Endothelial cell of umbilical vein (primary cell): Measurements from ENCODE around the gene RAD18. TPM values are rescaled to one million over a fixed set of nuclear protein-coding genes. Genes with fewer than 3 reads are reported as not detected.

Experiments used
- BruUV-seq: library from RNA; stranded (reverse); fragments of 400-500 nt; replicated peaks from 2 replicates; lab custom pipeline; 2021; lab: Mats Ljungman, UMichigan
- CTCF ChIA-PET: fragments of 300-600, 350-600 bp; sonication (Branson Sonifier 250); formaldehyde crosslinking; loops from one replicate; lab custom pipeline; 2021; ENCODE audit warnings: antibody characterized with exemption, inconsistent platforms; lab: Charles Lee
- POLR2A ChIA-PET: fragments of 300-600, 350-600 bp; sonication (Branson Sonifier 250); formaldehyde crosslinking; loops from one replicate; lab custom pipeline; 2021; ENCODE audit warnings: antibody characterized with exemption, inconsistent platforms; lab: Charles Lee
- DNase-seq: peaks from one replicate; pipeline ENCODE4 v3.0.0-alpha.2; 2011; ENCODE audit warnings: low read depth, low spot score
- FAIRE-seq: peaks from 2 replicates; lab custom pipeline; 2011; peaks lifted over from hg19 to GRCh38; lab: Jason Lieb, UNC
- H2AFZ ChIP-seq: 2 replicates; pipeline ENCODE4 v1.6.0; 2012; ENCODE audit warnings: low read depth, low read length, control low read depth, inconsistent platforms
- H3K27ac ChIP-seq: 2 replicates; pipeline ENCODE4 v1.5.1; 2011; ENCODE audit warnings: low read depth, mild to moderate bottlenecking, control low read depth, low read length, moderate library complexity; ENCODE audit not compliant: insufficient read depth
- H3K27me3 ChIP-seq, 2 experiments: 2 replicates each; pipeline versions ENCODE4 v1.6.0 to v1.6.1; 2011; ENCODE audit warnings: low read length in 2 of 2, mixed read lengths in 1 of 2; ENCODE audit not compliant: control insufficient read depth in 2 of 2, insufficient read depth in 2 of 2
- H3K36me3 ChIP-seq, 2 experiments: 2 replicates in 1 of 2; 3 replicates in 1 of 2; pipeline ENCODE4 v1.5.1; 2011; ENCODE audit warnings: low read length in 2 of 2, mild to moderate bottlenecking in 1 of 2, moderate library complexity in 1 of 2; ENCODE audit not compliant: control insufficient read depth in 2 of 2, insufficient read depth in 2 of 2; ENCODE audit errors: extremely low read depth in 1 of 2
- H3K4me1 ChIP-seq: 3 replicates; pipeline ENCODE4 v1.5.1; 2011; ENCODE audit warnings: mild to moderate bottlenecking, low read length; ENCODE audit not compliant: control insufficient read depth, insufficient read depth; ENCODE audit errors: extremely low read depth
- H3K4me2 ChIP-seq: 2 replicates; pipeline ENCODE4 v1.6.1; 2011; ENCODE audit warnings: low read length, control low read depth, mixed read lengths; ENCODE audit not compliant: insufficient read depth
- H3K4me3 ChIP-seq, 3 experiments: fragments of 200-600 bp in 1 of 3; sonication (generic), shearing (Covaris generic) in 1 of 3; replicated peaks in 1 of 3; 2 replicates each; pipeline ENCODE4 v1.5.1; 2011 to 2016; ENCODE audit warnings: control low read depth in 3 of 3, low read length in 3 of 3, mild to moderate bottlenecking in 2 of 3, inconsistent platforms in 1 of 3, low read depth in 1 of 3, moderate library complexity in 1 of 3; ENCODE audit not compliant: insufficient read depth in 1 of 3
- H3K79me2 ChIP-seq: 2 replicates; pipeline ENCODE4 v1.6.0; 2012; ENCODE audit warnings: low read length, inconsistent platforms; ENCODE audit not compliant: control insufficient read depth, insufficient read depth
- H3K9ac ChIP-seq: replicated peaks from 2 replicates; pipeline ENCODE3; 2011; ENCODE audit warnings: low read length, control low read depth; ENCODE audit not compliant: insufficient read depth; ENCODE audit errors: extremely low read depth
- H3K9me1 ChIP-seq: replicated peaks from 3 replicates; pipeline ENCODE4 v1.6.0; 2011; ENCODE audit warnings: mild to moderate bottlenecking, low read length; ENCODE audit not compliant: control insufficient read depth, insufficient read depth; ENCODE audit errors: extremely low read depth
- H3K9me3 ChIP-seq: replicated peaks from 2 replicates; pipeline ENCODE4 v1.5.1; 2012; ENCODE audit warnings: low read length, inconsistent platforms; ENCODE audit not compliant: control insufficient read depth, insufficient read depth
- H4K20me1 ChIP-seq: replicated peaks from 2 replicates; pipeline ENCODE3; 2011; ENCODE audit warnings: mild to moderate bottlenecking, low read length; ENCODE audit not compliant: control insufficient read depth, insufficient read depth; ENCODE audit errors: extremely low read depth
- EZH2 ChIP-seq: IDR thresholded peaks from 2 replicates; pipeline ENCODE4 v1.6.1; 2012; ENCODE audit warnings: borderline replicate concordance, low read depth, mild to moderate bottlenecking, moderate library complexity, low read length, inconsistent platforms; ENCODE audit not compliant: severe bottlenecking
- FOS ChIP-seq: IDR thresholded peaks from 2 replicates; pipeline ENCODE4 v1.6.1; 2011; ENCODE audit warnings: mild to moderate bottlenecking, low read length, moderate library complexity, borderline replicate concordance; ENCODE audit not compliant: insufficient read depth
- GATA2 ChIP-seq: IDR thresholded peaks from 2 replicates; pipeline ENCODE4 v1.7.0; 2011; ENCODE audit warnings: low read depth, mild to moderate bottlenecking, moderate library complexity, mixed read lengths, low read length; ENCODE audit not compliant: insufficient read length, insufficient read depth
- JUN ChIP-seq: IDR thresholded peaks from 2 replicates; pipeline ENCODE4 v1.6.1; 2011; ENCODE audit warnings: borderline replicate concordance, low read depth; ENCODE audit not compliant: insufficient read length, insufficient read depth
- MYC ChIP-seq: IDR thresholded peaks from one replicate; pipeline ENCODE4 v1.6.1; 2011; ENCODE audit warnings: mild to moderate bottlenecking, low read depth, low read length
- POLR2A ChIP-seq: IDR thresholded peaks from 2 replicates; pipeline ENCODE4 v1.6.1; 2012; ENCODE audit warnings: low read depth, mild to moderate bottlenecking, control low read depth, low read length
- POLR2AphosphoS5 ChIP-seq: IDR thresholded peaks from 2 replicates; pipeline ENCODE4 v1.6.1; 2012; ENCODE audit warnings: low read depth, mild to moderate bottlenecking, control low read depth, low read length, moderate library complexity; ENCODE audit not compliant: insufficient read depth
- dilution Hi-C: fragments of 300-500 bp; cut with MboI; formaldehyde crosslinking; loops from one replicate; pipeline ENCODE4 v1.15.0; 2019; ENCODE audit warnings: low sequenced_read_pairs; ENCODE audit not compliant: extremely low pct_ligation_motif_present
- intact Hi-C: fragments of 100-400 bp; cut with micrococcal nuclease; formaldehyde crosslinking; loops from one replicate; pipeline ENCODE4 v1.10.0; 2022
- polyA plus RNA-seq, 4 experiments: library from polyadenylated mRNA; depleted of rRNA in 3 of 4; stranded (reverse) in 3 of 4; unstranded in 1 of 4; fragments of >200 nt; gene quantifications; 2 replicates each; pipeline versions ENCODE4 v1.2.1 to v1.2.3, GENCODE V29; 2011 to 2012; ENCODE audit warnings: missing spikeins in 1 of 4
- total RNA-seq: library from RNA; stranded (reverse); gene quantifications from 2 replicates; pipeline ENCODE4 v1.2.3, GENCODE V29; 2021
- TF ChIP-seq, protein P1 (sequence below), 2 donors: IDR thresholded peaks; 1 replicate in 1 of 2; 2 replicates in 1 of 2; pipeline ENCODE4 v1.5.1; 2011; ENCODE audit warnings: low read length in 2 of 2, mild to moderate bottlenecking in 2 of 2, moderate library complexity in 2 of 2, control low read depth in 1 of 2, inconsistent platforms in 1 of 2, low read depth in 1 of 2; ENCODE audit not compliant: insufficient read depth in 1 of 2; ENCODE audit errors: extremely low read depth in 1 of 2
- TF ChIP-seq, protein P2 (sequence below): IDR thresholded peaks from 2 replicates; pipeline ENCODE4 v1.6.1; 2011; ENCODE audit not compliant: insufficient read depth, insufficient read length

Gene RAD18
- total and polyA plus RNA-seq, 2 donors (not counting 3 experiments of a cell fraction or from before 2014, with no cell fraction given) = 7.9 to 23.8 TPM

DNA sequence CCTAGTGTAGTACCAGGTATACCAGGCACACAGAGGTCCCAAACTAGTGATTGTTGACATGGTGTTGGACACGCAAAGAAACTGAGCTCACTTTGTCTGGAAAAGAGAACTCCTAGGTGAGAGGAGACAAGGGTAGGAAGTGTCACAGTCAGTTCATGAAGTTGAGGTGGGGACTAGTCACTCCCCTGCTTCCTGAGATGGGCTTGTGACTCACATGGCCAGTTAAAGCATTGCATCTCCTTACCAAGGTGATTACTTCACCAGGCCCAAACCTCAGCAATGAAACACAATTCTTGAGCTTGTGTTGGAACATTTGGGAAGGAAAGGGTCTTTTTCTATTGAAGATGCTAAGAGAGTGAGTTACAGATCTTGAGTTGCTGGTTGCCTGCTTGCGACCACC, 49.2 kb upstream of the RAD18 start:
- CTCF ChIA-PET = interaction anchor here (1.1 kb wide), 1 partner anchor 8 kb away, joined by 3 read pairs; no protein-coding TSS in a partner anchor
- no TSS peak for BruUV-seq
- TF ChIP-seq EZH2 (no peak), POLR2AphosphoS5 (no peak), JUN (no peak), GATA2 (no peak), FOS (no peak), POLR2A (no peak), MYC (no peak)
- TF ChIP-seq, protein P1, sequence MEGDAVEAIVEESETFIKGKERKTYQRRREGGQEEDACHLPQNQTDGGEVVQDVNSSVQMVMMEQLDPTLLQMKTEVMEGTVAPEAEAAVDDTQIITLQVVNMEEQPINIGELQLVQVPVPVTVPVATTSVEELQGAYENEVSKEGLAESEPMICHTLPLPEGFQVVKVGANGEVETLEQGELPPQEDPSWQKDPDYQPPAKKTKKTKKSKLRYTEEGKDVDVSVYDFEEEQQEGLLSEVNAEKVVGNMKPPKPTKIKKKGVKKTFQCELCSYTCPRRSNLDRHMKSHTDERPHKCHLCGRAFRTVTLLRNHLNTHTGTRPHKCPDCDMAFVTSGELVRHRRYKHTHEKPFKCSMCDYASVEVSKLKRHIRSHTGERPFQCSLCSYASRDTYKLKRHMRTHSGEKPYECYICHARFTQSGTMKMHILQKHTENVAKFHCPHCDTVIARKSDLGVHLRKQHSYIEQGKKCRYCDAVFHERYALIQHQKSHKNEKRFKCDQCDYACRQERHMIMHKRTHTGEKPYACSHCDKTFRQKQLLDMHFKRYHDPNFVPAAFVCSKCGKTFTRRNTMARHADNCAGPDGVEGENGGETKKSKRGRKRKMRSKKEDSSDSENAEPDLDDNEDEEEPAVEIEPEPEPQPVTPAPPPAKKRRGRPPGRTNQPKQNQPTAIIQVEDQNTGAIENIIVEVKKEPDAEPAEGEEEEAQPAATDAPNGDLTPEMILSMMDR (IDR thresholded peaks at IDR 0.05; ENCODE audit: extremely low read depth in 1 of 2, insufficient read depth in 1 of 2, low read depth in 1 of 2, low read length in 2 of 2) = no peak
- TF ChIP-seq, protein P2, sequence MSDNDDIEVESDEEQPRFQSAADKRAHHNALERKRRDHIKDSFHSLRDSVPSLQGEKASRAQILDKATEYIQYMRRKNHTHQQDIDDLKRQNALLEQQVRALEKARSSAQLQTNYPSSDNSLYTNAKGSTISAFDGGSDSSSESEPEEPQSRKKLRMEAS = no peak

More for the DNA sequence above, 49.2 kb upstream of the RAD18 start:
- FAIRE-seq = no peak
- Histone ChIP-seq H3K9me1 (no peaks in the 10 kb centered on the region), H3K4me2 (no peak overlapping the region), H3K4me3 (no peak overlapping the region), H2AFZ (no peak overlapping the region), H3K27ac (no peak overlapping the region), H3K27me3 (no peaks in the 10 kb centered on the region), H3K4me1 (no peaks in the 10 kb centered on the region), H3K36me3 (no peaks in the 10 kb centered on the region), H4K20me1 (no peaks in the 10 kb centered on the region), H3K9ac (no peak overlapping the region), H3K9me3 (no peaks in the 10 kb centered on the region), H3K79me2 (no peaks in the 10 kb centered on the region)
- POLR2A ChIA-PET = no interaction called here
- no peak for DNase-seq
- dilution Hi-C loops = no loop called here
- intact Hi-C loops = no loop called here
